ENCODE data around the gene SLC25A53. TPM values are rescaled to one million over a fixed set of nuclear protein-coding genes. Genes with fewer than 3 reads are reported as not detected.
"Not testable (repeated sequence)": the region's sequence is repeated elsewhere in the genome, so short reads cannot be mapped to it uniquely, and the experiment has no call there.

Gene SLC25A53
- polyA plus RNA-seq, 4 donors: 8.9 to 12.8 (median 11.4) TPM

GRCh38 chrX:104134583-104135261 is 22.1 kb downstream of the SLC25A53 start:
- DNase-seq (ENCODE audit: low read depth in 4 of 4, low spot score in 3 of 4): no peak

DNA sequence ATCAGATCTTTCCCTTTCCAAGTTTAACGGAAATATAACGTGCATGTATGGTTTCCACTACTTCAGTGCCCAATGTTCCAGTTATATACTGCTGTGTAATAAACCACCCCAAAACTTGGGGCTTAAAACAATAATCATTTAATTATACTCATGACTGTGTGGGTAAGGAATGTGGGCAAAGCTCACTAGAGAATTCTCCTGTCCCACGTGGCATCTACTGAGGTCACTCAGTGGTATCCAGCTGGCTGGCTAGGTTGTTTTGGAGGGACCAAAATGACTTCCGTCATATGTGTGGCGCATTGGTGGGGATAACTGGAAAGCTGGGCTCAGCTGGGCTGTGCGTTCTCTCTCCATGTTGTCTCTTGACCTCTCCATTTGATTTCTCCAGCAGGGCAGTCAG is 26.0 kb downstream of the SLC25A53 start:
- no peak for DNase-seq (ENCODE audit: low read depth in 4 of 4, low spot score in 3 of 4)

GRCh38 chrX:104126856-104127255 is 30.0 kb downstream of the SLC25A53 start:
- DNase-seq (ENCODE audit: low read depth in 4 of 4, low spot score in 3 of 4): no peak

DNA sequence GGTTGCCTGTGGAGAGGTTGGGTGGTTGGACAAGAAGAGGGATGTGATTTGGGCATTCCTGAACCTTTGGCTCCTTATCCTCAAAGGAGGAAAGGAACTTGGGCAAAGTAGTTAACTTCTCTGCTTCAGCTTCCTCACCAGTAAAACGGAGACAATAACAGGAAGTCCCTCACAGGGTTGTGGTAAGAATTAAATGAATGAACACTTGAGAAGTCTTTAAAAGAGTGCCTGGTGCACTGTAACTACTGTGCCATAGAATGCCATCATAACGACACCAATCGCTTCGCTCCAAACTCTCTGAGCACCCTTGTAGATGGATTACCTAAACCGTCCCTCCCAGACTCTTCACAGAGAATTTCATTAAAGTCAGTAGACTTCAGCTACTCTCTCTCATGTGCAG is 34.0 kb downstream of the SLC25A53 start:
- DNase-seq (ENCODE audit: low read depth in 4 of 4, low spot score in 3 of 4): no peak

GRCh38 chrX:104118765-104119164 is 38.0 kb downstream of the SLC25A53 start:
- no peak for DNase-seq (ENCODE audit: low read depth in 4 of 4, low spot score in 3 of 4)

- no peak for DNase-seq (ENCODE audit: low read depth in 4 of 4, low spot score in 3 of 4)
Observed at GRCh38 chrX:104117759-104118158, 39.0 kb downstream of the SLC25A53 start.

GRCh38 chrX:104113222-104113965 is 43.4 kb downstream of the SLC25A53 start:
- peak in 3 of 4 donors; percentile 14 to 47 (median 29) for DNase-seq (ENCODE audit: low read depth in 4 of 4, low spot score in 3 of 4)

GRCh38 chrX:104112326-104112951 is 44.4 kb downstream of the SLC25A53 start, which contains the start of gene ZCCHC18:
Gene ZCCHC18, plus strand, starts transcription at chrX:104112523. Its CDS starts 1,589 bp downstream, at chrX:104114112.
- peak in 3 of 4 donors; percentile 31 to 58 (median 54) for DNase-seq (ENCODE audit: low read depth in 4 of 4, low spot score in 3 of 4)

GRCh38 chrX:104110491-104111240 is 46.1 kb downstream of the SLC25A53 start:
- not testable (repeated sequence) for DNase-seq (ENCODE audit: low read depth in 4 of 4, low spot score in 3 of 4)

- no peak for DNase-seq (ENCODE audit: low read depth in 4 of 4, low spot score in 3 of 4)
Observed at GRCh38 chrX:104108955-104109354, 47.9 kb downstream of the SLC25A53 start.

DNA sequence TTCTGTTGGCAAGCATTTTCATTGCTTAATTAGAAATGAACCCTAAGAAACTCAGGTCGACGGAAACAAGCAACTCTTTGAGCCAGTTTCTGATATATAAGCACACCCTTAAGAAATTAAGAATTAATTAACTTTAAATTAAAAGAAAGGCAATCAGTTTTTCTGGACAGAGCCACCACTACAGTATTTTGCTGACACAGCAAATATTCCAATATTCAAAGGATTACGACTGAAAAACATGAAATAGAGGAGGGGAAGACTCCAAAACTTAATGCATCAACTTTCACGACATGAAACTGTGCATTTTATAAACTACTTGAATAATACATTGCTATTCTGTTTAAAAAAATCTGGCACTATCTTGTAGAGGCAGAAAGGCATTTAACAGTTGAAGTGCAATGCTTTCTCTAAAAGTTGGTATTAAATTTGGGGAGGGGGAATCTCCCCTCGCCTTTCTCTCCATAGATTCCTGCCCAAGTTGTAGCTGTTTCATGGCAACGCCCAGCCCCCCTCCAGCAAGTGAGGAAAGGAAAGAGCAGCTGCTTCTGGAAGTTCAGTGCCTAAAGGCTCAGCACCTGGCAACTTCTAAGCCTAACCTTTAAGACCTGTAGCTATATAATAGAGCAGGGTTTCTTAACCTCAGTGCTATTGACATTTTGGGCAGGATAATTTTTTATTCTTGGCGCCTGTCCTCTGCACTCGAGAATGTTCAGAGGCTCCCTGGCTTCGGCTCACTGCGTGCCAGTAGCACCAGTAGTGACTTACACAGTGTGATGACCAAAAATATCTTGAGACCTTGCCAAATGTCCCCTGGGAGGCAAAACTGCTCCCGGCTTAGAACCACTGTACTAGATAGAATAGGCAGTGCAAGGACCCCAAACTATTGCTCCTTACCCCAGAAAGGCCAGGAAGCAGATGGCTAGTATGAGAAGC is 51.2 kb downstream of the SLC25A53 start:
- DNase-seq (ENCODE audit: low read depth in 4 of 4, low spot score in 3 of 4): no peak

DNA sequence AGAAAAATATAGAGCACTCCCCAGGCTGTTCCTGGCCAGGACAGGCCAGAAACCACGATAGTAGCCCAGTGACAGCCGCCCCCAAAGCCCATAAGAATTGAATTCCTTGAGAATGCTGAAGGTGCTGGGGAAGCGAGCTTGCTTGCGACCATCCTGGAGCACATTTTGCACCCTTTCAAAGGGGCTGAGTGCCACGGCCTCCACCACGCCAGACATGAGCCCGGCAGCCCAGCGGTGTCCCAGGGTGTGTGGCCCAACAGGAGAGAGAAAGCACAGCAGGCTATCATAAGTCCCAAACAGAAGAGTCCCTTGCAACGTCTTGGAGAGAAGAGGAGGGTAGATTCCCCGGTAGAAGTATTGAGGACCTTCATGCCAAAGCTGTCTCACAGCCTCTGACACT is 52.1 kb downstream of the SLC25A53 start:
- DNase-seq (ENCODE audit: low read depth in 4 of 4, low spot score in 3 of 4): no peak

DNA sequence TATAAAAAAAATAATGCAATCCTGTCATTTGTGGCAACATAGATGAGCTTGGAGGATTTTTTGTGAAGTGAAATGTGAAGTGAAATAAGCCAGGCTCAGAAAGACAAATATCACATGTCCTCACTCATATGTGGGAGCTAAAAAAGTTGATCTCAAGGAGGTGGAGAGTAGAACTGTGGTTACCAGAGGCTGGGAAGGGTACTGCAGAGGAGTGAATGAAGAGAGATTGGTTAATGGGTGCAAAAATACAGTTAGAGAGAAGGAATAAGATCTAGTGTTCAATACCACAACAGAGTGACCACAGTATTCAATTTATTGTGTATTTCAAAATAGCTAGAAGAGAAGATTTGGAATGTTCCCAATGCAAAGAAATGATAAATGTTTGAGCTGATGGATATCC is 57.9 kb downstream of the SLC25A53 start:
- DNase-seq (ENCODE audit: low read depth in 4 of 4, low spot score in 3 of 4): no peak

- peak in 2 of 4 donors; percentile 8 to 14 for DNase-seq (ENCODE audit: low read depth in 4 of 4, low spot score in 3 of 4)
Observed at GRCh38 chrX:104098151-104098808, 58.5 kb downstream of the SLC25A53 start.

- DNase-seq (ENCODE audit: low read depth in 4 of 4, low spot score in 3 of 4): no peak
Observed at GRCh38 chrX:104085919-104086318, 70.9 kb downstream of the SLC25A53 start.

- no peak for DNase-seq (ENCODE audit: low read depth in 4 of 4, low spot score in 3 of 4)
Observed at GRCh38 chrX:104085477-104085876, 71.3 kb downstream of the SLC25A53 start.

DNA sequence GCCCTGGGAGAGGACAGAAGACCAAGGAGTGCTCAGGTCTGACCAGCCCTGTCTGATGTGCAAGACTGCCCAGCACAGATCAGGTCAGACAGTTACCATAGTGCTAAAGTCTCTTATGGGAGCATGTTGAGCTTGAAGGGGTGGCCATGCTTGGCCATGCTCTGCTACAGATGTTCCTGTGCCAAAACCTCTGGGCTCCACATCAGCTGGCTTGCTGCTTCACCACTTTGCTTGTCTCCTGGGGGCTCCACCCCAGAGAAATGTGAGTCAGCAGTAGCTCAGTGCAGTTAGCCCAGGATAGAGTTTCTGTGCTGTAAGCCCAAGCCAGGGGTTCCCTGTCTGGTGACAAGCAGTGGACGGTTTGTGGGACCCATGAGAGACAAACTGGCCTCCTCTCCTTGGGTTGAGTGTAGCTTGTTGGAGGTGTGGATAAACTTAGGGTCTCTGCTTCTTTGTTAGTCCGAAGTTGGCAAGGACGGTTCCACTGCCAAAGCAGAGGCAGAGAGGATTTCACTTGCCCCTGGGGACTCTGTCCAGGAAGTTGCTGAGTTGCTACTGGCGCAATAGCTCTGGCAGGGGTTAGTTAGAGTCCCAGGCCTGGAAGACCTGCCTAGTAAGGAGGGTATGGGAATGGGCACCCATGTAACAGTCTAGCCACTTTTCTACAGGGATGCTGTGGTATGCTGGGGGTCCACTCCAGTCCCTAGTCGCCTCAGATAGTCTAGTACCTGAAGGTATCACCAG is 72.1 kb downstream of the SLC25A53 start:
- no peak for DNase-seq (ENCODE audit: low read depth in 4 of 4, low spot score in 3 of 4)

DNA sequence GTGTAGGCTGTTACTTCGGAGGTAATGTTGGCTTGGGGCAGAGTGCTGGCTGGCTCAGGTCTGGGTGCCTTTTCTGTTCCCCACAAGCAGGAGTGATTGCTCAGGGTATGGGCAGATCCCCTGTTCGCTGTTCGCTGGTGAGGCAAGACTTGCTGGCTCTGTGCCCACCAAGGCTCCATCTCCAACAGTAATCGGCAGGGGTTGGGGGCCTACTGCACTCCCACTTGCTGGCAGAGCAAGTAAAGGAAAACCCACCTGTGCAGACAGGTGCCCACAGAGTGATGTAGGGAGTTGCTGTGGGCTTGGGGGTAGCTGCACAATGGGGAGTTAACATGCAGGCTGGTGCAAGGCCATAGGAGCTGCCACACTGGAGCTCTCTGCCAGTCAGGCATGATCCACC is 72.7 kb downstream of the SLC25A53 start:
- DNase-seq (ENCODE audit: low read depth in 4 of 4, low spot score in 3 of 4): no peak

Data from left renal pelvis (tissue), 4 donors.